K562 (cell line): Measurements from ENCODE around the gene DSEL.

Source experiments
- CTCF ChIP-seq, 3 experiments: IDR thresholded peaks in 2 of 3; conservative IDR thresholded peaks in 1 of 3; 2 replicates each; pipeline ENCODE4 v1.5.1; 2011 to 2012; ENCODE audit warnings: low read length in 3 of 3, mild to moderate bottlenecking in 3 of 3, control low read depth in 2 of 3, improper control_type of control experiment in 1 of 3, inconsistent platforms in 1 of 3, low read depth in 1 of 3, mixed read lengths in 1 of 3, moderate library complexity in 1 of 3; ENCODE audit not compliant: insufficient read depth in 2 of 3
- HNRNPK ChIP-seq: fragments of 200-400 bp; formaldehyde crosslinking; IDR thresholded peaks from one replicate; pipeline ENCODE4 v1.6.1; 2018; ENCODE audit warnings: mild to moderate bottlenecking, low read depth, low read length; ENCODE audit not compliant: poor library complexity, severe bottlenecking
- ZNF24 ChIP-seq: fragments of 450-650 bp; IDR thresholded peaks from 2 replicates; pipeline ENCODE4 v1.6.1; 2016

GRCh38 chr18:67496469-67496868 is 20.1 kb downstream of the DSEL start:
- TF ChIP-seq CTCF (IDR thresholded peaks at IDR 0.05 in 2 of 3, conservative IDR thresholded peaks at IDR 0.05 in 1 of 3; ENCODE audit: insufficient read depth in 2 of 3, low read depth in 1 of 3, low read length in 3 of 3): no peak
- TF ChIP-seq HNRNPK: no peak
- TF ChIP-seq ZNF24: no peak
